Measurements from ENCODE around the gene SNX25. TPM values are rescaled to one million over a fixed set of nuclear protein-coding genes. Genes with fewer than 3 reads are reported as not detected.

The SNX25 gene
- total and polyA plus RNA-seq, 12 donors, result 4.4 to 12.6 (median 9.2) TPM

DNA sequence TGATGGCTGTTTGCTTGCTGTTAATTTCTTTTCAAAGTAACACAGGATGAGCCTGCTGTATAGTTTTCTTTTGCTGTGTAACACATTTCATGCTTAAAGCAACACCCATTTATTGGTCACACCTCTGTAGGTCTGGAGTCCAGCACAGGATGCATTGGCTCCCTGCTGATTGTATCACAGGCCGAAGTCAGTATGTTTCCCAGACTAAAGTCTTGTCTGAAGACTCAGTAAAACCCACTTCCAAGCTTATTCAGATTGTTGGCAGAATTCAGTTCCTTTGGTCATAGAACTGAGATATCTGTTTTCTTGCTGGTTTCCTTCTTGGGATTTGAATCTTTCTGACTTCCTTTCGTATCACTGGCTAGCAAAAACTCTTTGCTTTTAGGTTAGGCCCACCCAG lies 132.0 kb downstream of the SNX25 start:
- Histone ChIP-seq H3K27ac (no peak overlapping the region), H3K36me3 (peaks cover 0 to 52% (median 4%) of the 10 kb centered on the region in 9 donors), H3K4me1 (peaks cover 0 to 30% (median 12%) of the 10 kb centered on the region in 9 donors), H3K27me3 (no peaks in the 10 kb centered on the region), H3K9me3 (peaks cover 0 to 12% (median 2%) of the 10 kb centered on the region in 11 donors), H3K4me3 (no peak overlapping the region)
- TF ChIP-seq, protein P1, sequence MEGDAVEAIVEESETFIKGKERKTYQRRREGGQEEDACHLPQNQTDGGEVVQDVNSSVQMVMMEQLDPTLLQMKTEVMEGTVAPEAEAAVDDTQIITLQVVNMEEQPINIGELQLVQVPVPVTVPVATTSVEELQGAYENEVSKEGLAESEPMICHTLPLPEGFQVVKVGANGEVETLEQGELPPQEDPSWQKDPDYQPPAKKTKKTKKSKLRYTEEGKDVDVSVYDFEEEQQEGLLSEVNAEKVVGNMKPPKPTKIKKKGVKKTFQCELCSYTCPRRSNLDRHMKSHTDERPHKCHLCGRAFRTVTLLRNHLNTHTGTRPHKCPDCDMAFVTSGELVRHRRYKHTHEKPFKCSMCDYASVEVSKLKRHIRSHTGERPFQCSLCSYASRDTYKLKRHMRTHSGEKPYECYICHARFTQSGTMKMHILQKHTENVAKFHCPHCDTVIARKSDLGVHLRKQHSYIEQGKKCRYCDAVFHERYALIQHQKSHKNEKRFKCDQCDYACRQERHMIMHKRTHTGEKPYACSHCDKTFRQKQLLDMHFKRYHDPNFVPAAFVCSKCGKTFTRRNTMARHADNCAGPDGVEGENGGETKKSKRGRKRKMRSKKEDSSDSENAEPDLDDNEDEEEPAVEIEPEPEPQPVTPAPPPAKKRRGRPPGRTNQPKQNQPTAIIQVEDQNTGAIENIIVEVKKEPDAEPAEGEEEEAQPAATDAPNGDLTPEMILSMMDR (IDR thresholded peaks at IDR 0.05), result no peak
- WGBS, 2 donors, result 68 to 72% methylated on average over 2 of the region's 2 CpGs
- DNase-seq (no peak), ATAC-seq (no peak)
- intact Hi-C loops (cut with DNase I), result no loop called here

DNA sequence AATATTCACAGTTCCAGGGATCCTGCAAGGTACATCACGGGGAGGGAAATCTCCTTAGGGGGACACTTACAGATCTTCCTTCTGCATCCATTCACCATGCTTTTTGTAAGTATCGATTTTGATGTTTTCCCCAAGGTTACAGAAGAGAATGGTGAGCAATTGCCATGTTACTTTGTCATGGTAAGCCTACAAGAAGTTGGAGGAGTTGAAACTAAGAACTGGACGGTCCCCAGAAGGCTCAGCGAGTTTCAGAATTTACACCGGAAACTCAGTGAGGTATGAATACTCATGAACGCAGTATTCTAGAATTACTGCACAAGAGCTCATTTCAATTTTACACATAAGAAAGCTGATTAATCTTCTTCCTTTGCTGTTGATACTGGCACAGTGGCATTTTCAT lies 132.4 kb downstream of the SNX25 start:
- Histone ChIP-seq H3K4me1 (peaks cover 0 to 30% (median 12%) of the 10 kb centered on the region in 9 donors), H3K9me3 (peaks cover 0 to 12% (median 2%) of the 10 kb centered on the region in 11 donors), H3K4me3 (no peak overlapping the region), H3K36me3 (peaks cover 0 to 57% (median 4%) of the 10 kb centered on the region in 9 donors), H3K27ac (no peak overlapping the region), H3K27me3 (no peaks in the 10 kb centered on the region)
- TF ChIP-seq, protein P1 (IDR thresholded peaks at IDR 0.05), result no peak
- intact Hi-C loops (cut with DNase I), result no loop called here
- ATAC-seq, result no peak
- WGBS, 2 donors, result 95 to 98% methylated on average over 6 of the region's 6 CpGs
- no peak for DNase-seq

DNA sequence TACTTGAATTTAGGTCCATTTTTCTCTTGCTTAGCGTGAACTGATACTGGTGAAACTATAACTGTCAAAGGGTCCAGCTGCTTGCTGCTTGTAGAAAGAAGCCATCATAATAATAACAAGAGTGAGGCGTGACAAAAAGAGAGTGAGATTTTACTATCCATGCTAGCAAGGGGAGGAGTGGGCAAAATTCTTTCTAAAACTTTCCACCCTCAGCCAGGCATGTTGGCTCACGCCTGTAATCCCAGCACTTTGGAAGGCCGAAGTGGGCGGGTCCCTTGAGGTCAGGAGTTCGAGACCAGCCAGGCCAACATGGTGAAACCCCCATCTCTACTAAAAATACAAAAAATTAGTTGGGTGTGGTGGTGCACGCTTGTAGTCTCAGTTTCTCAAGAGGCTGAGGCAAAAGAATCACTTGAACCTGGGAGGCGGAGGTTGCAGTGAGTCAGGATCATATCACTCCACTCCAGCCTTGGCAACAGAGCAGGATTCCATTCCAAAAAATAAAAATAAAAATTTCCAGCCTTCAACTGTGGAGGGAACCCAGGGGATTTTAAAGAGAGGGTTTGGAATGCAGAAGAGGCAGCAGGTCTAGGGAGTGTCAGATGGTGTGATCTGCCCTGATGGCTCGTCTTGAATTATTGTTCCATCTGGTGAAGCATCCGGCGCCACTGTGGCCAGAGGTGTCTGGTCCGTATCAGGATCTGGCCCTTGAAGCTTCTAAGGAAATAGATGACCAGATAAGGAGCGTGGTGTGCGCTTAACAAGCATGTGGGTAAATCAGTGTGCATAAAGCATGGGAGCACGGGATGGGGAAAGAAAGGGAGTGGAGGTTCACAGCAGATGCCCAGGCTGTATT lies 134.6 kb downstream of the SNX25 start:
- 58 to 76% methylated on average over 15 of the region's 15 CpGs for WGBS, 2 donors
- peak; percentile 23 to 83 (median 60) for ATAC-seq
- Histone ChIP-seq H3K4me1 (peaks cover 0 to 30% (median 12%) of the 10 kb centered on the region in 9 donors), H3K27ac (peak overlapping the region in 4 of 10 donors; percentile 21 to 37 (median 28)), H3K9me3 (peaks cover 0 to 4% (median 0%) of the 10 kb centered on the region in 11 donors), H3K4me3 (no peak overlapping the region), H3K27me3 (no peaks in the 10 kb centered on the region), H3K36me3 (peaks cover 0 to 72% (median 12%) of the 10 kb centered on the region in 9 donors)
- TF ChIP-seq, protein P1 (IDR thresholded peaks at IDR 0.05), result no peak
- intact Hi-C loops (cut with DNase I), result no loop called here
- DNase-seq, result peak in 1 of 2 donors; percentile 11

DNA sequence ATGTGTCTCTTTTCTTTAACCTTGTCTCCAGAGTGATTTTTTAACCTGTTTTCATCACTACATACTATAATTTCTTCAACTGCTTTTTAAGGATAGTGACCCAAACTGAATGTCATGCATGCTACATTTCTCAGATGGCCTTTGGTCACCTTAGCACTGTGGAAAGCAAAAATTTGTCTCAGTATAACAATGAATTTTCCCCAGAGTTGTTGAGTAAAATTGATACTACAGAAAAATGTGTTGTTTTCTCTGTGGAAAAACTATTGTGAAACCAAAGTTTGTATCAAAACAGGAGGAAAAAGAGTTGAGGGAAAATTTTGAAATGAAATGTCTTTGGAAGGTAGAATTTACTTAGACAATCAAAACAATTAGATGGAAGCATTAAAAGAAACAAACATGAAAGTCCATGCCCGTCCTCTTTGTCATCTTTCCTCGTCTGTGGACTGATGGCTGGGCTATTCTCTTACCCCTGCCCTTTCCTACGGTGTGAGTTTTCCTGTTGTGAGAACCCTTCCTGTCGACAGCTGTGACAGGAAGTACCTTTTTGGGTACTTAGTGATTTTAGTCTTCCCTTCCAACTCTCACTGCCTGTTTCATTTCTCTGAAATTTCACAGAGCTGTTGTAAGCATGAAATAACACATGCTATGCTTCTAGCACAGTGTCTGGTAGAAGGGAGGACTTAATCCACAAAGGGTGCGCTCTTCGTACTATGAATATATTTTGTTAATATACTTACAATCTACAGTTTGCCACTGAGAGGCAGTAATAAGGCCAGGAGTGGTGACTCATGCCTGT lies 135.5 kb downstream of the SNX25 start:
- DNase-seq, result no peak
- Histone ChIP-seq H3K4me3 (no peak overlapping the region), H3K27me3 (no peaks in the 10 kb centered on the region), H3K9me3 (no peaks in the 10 kb centered on the region), H3K36me3 (peaks cover 0 to 72% (median 12%) of the 10 kb centered on the region in 9 donors), H3K27ac (peak overlapping the region in 4 of 10 donors; percentile 21 to 41 (median 31)), H3K4me1 (peaks cover 0 to 30% (median 12%) of the 10 kb centered on the region in 9 donors)
- peak in 4 of 8 donors; percentile 43 to 50 (median 47) for ATAC-seq
- 63 to 69% methylated on average over 6 of the region's 6 CpGs for WGBS, 2 donors
- intact Hi-C loops (cut with DNase I), result no loop called here
- TF ChIP-seq, protein P1 (IDR thresholded peaks at IDR 0.05), result no peak

Measured in heart right ventricle (tissue), 16 donors.